HEK293 (cell line): ENCODE results near the gene KRTAP5-4.

Experiments
- CTCF ChIA-PET: fragments of 350-600 bp; formaldehyde crosslinking; extraction: SDS; loops from one replicate; lab custom pipeline; 2021; ENCODE audit warnings: antibody characterized with exemption; lab: Yijun Ruan, JAX
- POLR2A ChIA-PET: fragments of 300-600 bp; formaldehyde crosslinking; extraction: SDS; loops from one replicate; lab custom pipeline; 2020; ENCODE audit warnings: antibody characterized with exemption, inconsistent platforms; lab: Yijun Ruan, JAX
- H3K27ac ChIP-seq: fragments of 200-500 bp; sonication (Bioruptor generic); 2 replicates; pipeline ENCODE4 v1.5.1; 2014; ENCODE audit warnings: low read depth, low read length, control low read depth, inconsistent platforms; ENCODE audit errors: extremely low read depth
- H3K36me3 ChIP-seq, 2 experiments: fragments of 200-500 bp in 1 of 2; sonication (Bioruptor generic) in 1 of 2; 1 replicate in 1 of 2; 2 replicates in 1 of 2; pipeline ENCODE4 v1.5.1; 2014 to 2017; ENCODE audit warnings: inconsistent platforms in 2 of 2, low read length in 2 of 2; ENCODE audit not compliant: control insufficient read depth in 2 of 2, insufficient read depth in 1 of 2
- H3K4me1 ChIP-seq: fragments of 200-500 bp; sonication (Bioruptor generic); 2 replicates; pipeline ENCODE4 v1.5.1; 2014; ENCODE audit warnings: mild to moderate bottlenecking, low read length, inconsistent platforms; ENCODE audit not compliant: control insufficient read depth, insufficient read depth
- H3K4me3 ChIP-seq: 2 replicates; pipeline ENCODE4 v1.5.1; 2011; ENCODE audit warnings: low read depth, mild to moderate bottlenecking, control low read depth, low read length, moderate library complexity
- H3K9me3 ChIP-seq: fragments of 200-500 bp; sonication (Bioruptor generic); 2 replicates; pipeline ENCODE4 v1.5.1; 2014; ENCODE audit warnings: low read depth, low read length, inconsistent platforms; ENCODE audit not compliant: control insufficient read depth, insufficient read depth
- ATF2 ChIP-seq: fragments of 450-650 bp; formaldehyde crosslinking; IDR thresholded peaks from 2 replicates; pipeline ENCODE4 v1.5.1; 2016; ENCODE audit warnings: missing biosample characterization, missing genetic modification characterization, low read depth
- GLIS1 ChIP-seq: fragments of 450-650 bp; formaldehyde crosslinking; IDR thresholded peaks from 2 replicates; pipeline ENCODE4 v1.5.1; 2016; ENCODE audit warnings: missing biosample characterization, missing genetic modification characterization
- KLF1 ChIP-seq: fragments of 450-650 bp; formaldehyde crosslinking; IDR thresholded peaks from 2 replicates; pipeline ENCODE4 v1.5.1; 2016; ENCODE audit warnings: missing biosample characterization, missing genetic modification characterization
- KLF16 ChIP-seq: fragments of 450-650 bp; formaldehyde crosslinking; IDR thresholded peaks from 2 replicates; pipeline ENCODE4 v1.5.1; 2017; ENCODE audit warnings: missing biosample characterization, missing genetic modification characterization
- KLF9 ChIP-seq: fragments of 450-650 bp; formaldehyde crosslinking; IDR thresholded peaks from 2 replicates; pipeline ENCODE4 v1.5.1; 2016; ENCODE audit warnings: missing biosample characterization, missing genetic modification characterization, low read depth
- PRDM1 ChIP-seq: fragments of 450-650 bp; formaldehyde crosslinking; IDR thresholded peaks from 2 replicates; pipeline ENCODE4; 2016; ENCODE audit warnings: missing biosample characterization, missing genetic modification characterization
- ZBTB44 ChIP-seq: fragments of 450-650 bp; IDR thresholded peaks from 2 replicates; pipeline ENCODE4 v1.5.1; 2018; ENCODE audit warnings: missing biosample characterization, mild to moderate bottlenecking, missing genetic modification characterization
- ZNF121 ChIP-seq: fragments of 450-650 bp; formaldehyde crosslinking; IDR thresholded peaks from 2 replicates; pipeline ENCODE4 v1.5.1; 2016; ENCODE audit warnings: missing biosample characterization, missing genetic modification characterization
- ZNF132 ChIP-seq: fragments of 450-650 bp; formaldehyde crosslinking; IDR thresholded peaks from 2 replicates; pipeline ENCODE4 v1.5.1; 2017; ENCODE audit warnings: missing biosample characterization, missing genetic modification characterization, borderline replicate concordance
- ZNF140 ChIP-seq: fragments of 450-650 bp; formaldehyde crosslinking; IDR thresholded peaks from 2 replicates; pipeline ENCODE4 v1.5.1; 2016; ENCODE audit warnings: missing biosample characterization, missing genetic modification characterization
- ZNF148 ChIP-seq: fragments of 450-650 bp; formaldehyde crosslinking; IDR thresholded peaks from 2 replicates; pipeline ENCODE4 v1.5.0; 2017; ENCODE audit warnings: missing biosample characterization, missing genetic modification characterization, borderline replicate concordance
- ZNF23 ChIP-seq: fragments of 450-650 bp; formaldehyde crosslinking; IDR thresholded peaks from 2 replicates; pipeline ENCODE4 v1.5.1; 2016; ENCODE audit warnings: missing biosample characterization, missing genetic modification characterization, borderline replicate concordance
- ZNF24 ChIP-seq: fragments of 450-650 bp; formaldehyde crosslinking; IDR thresholded peaks from 2 replicates; pipeline ENCODE4 v1.5.1; 2016; ENCODE audit warnings: missing biosample characterization, missing genetic modification characterization
- ZNF37A ChIP-seq: fragments of 450-650 bp; IDR thresholded peaks from 2 replicates; pipeline ENCODE4 v1.5.1; 2018; ENCODE audit warnings: missing biosample characterization, missing genetic modification characterization
- ZNF433 ChIP-seq: fragments of 450-650 bp; formaldehyde crosslinking; IDR thresholded peaks from 2 replicates; pipeline ENCODE4 v1.5.1; 2016; ENCODE audit warnings: missing biosample characterization, missing genetic modification characterization, low read depth
- ZNF549 ChIP-seq: fragments of 450-650 bp; IDR thresholded peaks from 2 replicates; pipeline ENCODE4 v1.5.1; 2018; ENCODE audit warnings: missing biosample characterization, missing genetic modification characterization, mild to moderate bottlenecking, inconsistent platforms, moderate library complexity
- ZNF660 ChIP-seq: fragments of 450-650 bp; IDR thresholded peaks from 2 replicates; pipeline ENCODE4 v1.5.1; 2018; ENCODE audit warnings: missing biosample characterization, mild to moderate bottlenecking, missing genetic modification characterization
- ZNF677 ChIP-seq: fragments of 450-650 bp; IDR thresholded peaks from 2 replicates; pipeline ENCODE4 v1.5.0; 2018; ENCODE audit warnings: missing biosample characterization, mild to moderate bottlenecking, missing genetic modification characterization, moderate library complexity
- ZNF701 ChIP-seq: fragments of 450-650 bp; formaldehyde crosslinking; IDR thresholded peaks from 2 replicates; pipeline ENCODE4 v1.5.1; 2016; ENCODE audit warnings: missing biosample characterization, missing genetic modification characterization
- ZNF777 ChIP-seq: fragments of 450-650 bp; formaldehyde crosslinking; IDR thresholded peaks from 2 replicates; pipeline ENCODE4 v1.5.1; 2017; ENCODE audit warnings: missing biosample characterization, missing genetic modification characterization, borderline replicate concordance
- ZSCAN5A ChIP-seq: fragments of 450-650 bp; formaldehyde crosslinking; IDR thresholded peaks from 2 replicates; pipeline ENCODE4 v1.5.1; 2016; ENCODE audit warnings: missing biosample characterization, missing genetic modification characterization
- TF ChIP-seq, protein P1 (sequence below): fragments of 450-650 bp; formaldehyde crosslinking; conservative IDR thresholded peaks from 2 replicates; pipeline ENCODE4 v1.5.1; 2016; ENCODE audit warnings: low read depth, missing biosample characterization, missing genetic modification characterization

KRTAP5-4 gene

GRCh38 chr11:1659506-1659905 is 37.6 kb upstream of the KRTAP5-4 start:
- H3K4me3 ChIP-seq: no peak overlapping the region
- no peaks in the 10 kb centered on the region for H3K36me3 ChIP-seq
- CTCF ChIA-PET: interaction anchor here (0.6 kb wide), 1 partner anchor 819 kb away, joined by 4 read pairs; no protein-coding TSS in a partner anchor
- no peaks in the 10 kb centered on the region for H3K9me3 ChIP-seq
- POLR2A ChIA-PET: no interaction called here
- H3K27ac ChIP-seq: no peak overlapping the region
- no peak for TF ChIP-seq ZNF23 (tag by site-specific recombination)
- TF ChIP-seq ATF2: no peak
- TF ChIP-seq ZNF701 (tag by site-specific recombination): no peak
- TF ChIP-seq ZNF433: no peak
- TF ChIP-seq ZNF37A (tag by site-specific recombination): no peak
- no peak for TF ChIP-seq ZNF660 (tag by site-specific recombination)
- TF ChIP-seq GLIS1 (tag by site-specific recombination): no peak
- no peak for TF ChIP-seq KLF16 (tag by site-specific recombination)
- TF ChIP-seq, protein P1, sequence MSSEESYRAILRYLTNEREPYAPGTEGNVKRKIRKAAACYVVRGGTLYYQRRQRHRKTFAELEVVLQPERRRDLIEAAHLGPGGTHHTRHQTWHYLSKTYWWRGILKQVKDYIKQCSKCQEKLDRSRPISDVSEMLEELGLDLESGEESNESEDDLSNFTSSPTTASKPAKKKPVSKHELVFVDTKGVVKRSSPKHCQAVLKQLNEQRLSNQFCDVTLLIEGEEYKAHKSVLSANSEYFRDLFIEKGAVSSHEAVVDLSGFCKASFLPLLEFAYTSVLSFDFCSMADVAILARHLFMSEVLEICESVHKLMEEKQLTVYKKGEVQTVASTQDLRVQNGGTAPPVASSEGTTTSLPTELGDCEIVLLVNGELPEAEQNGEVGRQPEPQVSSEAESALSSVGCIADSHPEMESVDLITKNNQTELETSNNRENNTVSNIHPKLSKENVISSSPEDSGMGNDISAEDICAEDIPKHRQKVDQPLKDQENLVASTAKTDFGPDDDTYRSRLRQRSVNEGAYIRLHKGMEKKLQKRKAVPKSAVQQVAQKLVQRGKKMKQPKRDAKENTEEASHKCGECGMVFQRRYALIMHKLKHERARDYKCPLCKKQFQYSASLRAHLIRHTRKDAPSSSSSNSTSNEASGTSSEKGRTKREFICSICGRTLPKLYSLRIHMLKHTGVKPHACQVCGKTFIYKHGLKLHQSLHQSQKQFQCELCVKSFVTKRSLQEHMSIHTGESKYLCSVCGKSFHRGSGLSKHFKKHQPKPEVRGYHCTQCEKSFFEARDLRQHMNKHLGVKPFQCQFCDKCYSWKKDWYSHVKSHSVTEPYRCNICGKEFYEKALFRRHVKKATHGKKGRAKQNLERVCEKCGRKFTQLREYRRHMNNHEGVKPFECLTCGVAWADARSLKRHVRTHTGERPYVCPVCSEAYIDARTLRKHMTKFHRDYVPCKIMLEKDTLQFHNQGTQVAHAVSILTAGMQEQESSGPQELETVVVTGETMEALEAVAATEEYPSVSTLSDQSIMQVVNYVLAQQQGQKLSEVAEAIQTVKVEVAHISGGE (tag by site-specific recombination): no peak
- no peak for TF ChIP-seq KLF1
- no peak for TF ChIP-seq ZNF148 (tag by site-specific recombination)
- no peak for TF ChIP-seq ZNF777 (tag by site-specific recombination)
- no peak for TF ChIP-seq ZNF121 (tag by site-specific recombination)
- no peak for TF ChIP-seq ZNF549 (tag by site-specific recombination)
- TF ChIP-seq, all 188 proteins: peak for 0
- H3K4me1 ChIP-seq: no peaks in the 10 kb centered on the region

DNA sequence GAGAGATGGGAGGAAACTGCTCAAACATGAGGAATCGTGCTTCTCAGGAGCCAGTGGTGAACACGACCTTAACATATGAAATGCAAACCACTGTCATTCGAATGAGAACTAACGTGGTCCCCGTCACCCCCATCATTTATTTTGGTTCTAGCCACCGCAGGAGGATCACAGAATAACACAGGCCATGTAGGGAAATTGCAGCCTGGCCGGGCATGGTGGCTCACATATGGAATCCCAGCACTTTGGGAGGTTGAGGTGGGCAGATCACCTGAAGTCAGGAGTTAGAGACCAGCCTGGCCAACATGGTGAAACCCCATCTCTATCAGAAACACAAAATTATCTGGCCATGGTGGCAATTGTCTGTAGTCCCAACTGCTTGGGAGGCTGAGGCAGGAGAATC is 34.7 kb upstream of the KRTAP5-4 start:
- H3K4me3 ChIP-seq: no peak overlapping the region
- H3K4me1 ChIP-seq: no peaks in the 10 kb centered on the region
- TF ChIP-seq ZNF132 (tag by site-specific recombination) (no peak), ZBTB44 (tag by site-specific recombination) (no peak), ZNF677 (tag by site-specific recombination) (no peak), KLF9 (tag by site-specific recombination) (no peak), PRDM1 (tag by site-specific recombination) (no peak), ZSCAN5A (tag by site-specific recombination) (no peak), ZNF24 (no peak), ZNF140 (tag by site-specific recombination) (no peak)
- H3K9me3 ChIP-seq: no peaks in the 10 kb centered on the region
- ChIA-PET CTCF (interaction anchor here (0.7 kb wide), 1 partner anchor 67 kb away, joined by 3 read pairs; no protein-coding TSS in a partner anchor), POLR2A (no interaction called here)
- no peaks in the 10 kb centered on the region for H3K36me3 ChIP-seq
- no peak overlapping the region for H3K27ac ChIP-seq
